ENCODE measurements around the gene ST13. TPM values are rescaled to one million over a fixed set of nuclear protein-coding genes. Genes with fewer than 3 reads are reported as not detected.

Gene ST13
- total RNA-seq (122 TPM), polyA plus RNA-seq (100 to 1,000 TPM; 149 to 194 (median 169) TPM)

DNA sequence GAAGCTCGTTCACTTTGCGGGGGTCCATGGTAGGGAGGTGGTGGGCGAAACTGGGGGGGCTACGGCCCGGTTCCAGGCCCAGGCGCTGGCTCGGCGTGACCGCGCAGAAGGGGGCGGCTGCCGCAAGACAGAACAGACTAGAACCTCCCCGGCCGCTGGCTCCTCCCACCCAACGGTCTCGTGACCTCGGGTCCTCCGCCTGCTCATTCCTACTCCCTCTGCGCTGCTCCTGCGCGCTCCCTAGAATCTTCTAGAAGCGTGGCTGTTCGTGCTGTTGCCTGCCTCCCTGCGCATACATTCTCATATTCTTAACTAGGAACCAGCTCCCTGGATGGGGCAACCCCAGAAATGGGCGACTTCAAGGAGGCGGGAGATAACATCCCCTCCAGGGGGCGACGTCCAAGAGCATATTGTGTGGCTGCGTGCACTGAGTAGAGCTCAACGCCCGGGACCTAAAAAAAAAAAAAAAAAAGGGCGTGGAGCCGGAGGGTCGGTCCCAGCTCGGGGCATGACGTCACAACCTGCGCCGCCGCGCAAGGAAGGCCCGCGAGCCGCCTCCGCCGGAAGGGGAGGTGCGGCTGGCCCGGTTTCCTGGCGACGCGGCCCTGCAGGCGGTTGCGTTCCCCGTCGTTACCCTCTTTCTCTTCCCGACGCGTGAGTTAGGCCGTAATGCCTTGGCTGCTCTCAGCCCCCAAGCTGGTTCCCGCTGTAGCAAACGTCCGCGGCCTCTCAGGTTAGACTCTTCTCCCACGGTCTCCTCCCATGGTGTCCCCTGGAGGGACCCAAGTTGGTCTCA is at the start of gene ST13, which contains the start of gene XPNPEP3:
TSS of gene ST13 (minus strand) at position 127 of the 796 bp plus-strand sequence. CDS start at position 28, 99 bp downstream.
TSS of gene XPNPEP3 (plus strand) at position 636 of the 796 bp plus-strand sequence. CDS start at position 670, 34 bp downstream.
- Histone ChIP-seq H3K27ac (ENCODE audit: insufficient read depth, low read length, poor library complexity, severe bottlenecking) (peak within 1 kb of the TSS; percentile 98), H3K4me3 (ENCODE audit: low read depth, low read length) (peak within 1 kb of the TSS; percentile 96), H3K9me3 (ENCODE audit: control insufficient read depth in 2 of 2, low read length in 2 of 2) (no peaks in the 10 kb centered on the region), H3K36me3 (ENCODE audit: control insufficient read depth, insufficient read depth, low read length) (peaks cover 6% of the 10 kb centered on the region), H3K4me1 (ENCODE audit: control insufficient read depth, insufficient read depth, low read length, poor library complexity, severe bottlenecking) (peaks cover 44% of the 10 kb centered on the region), H3K27me3 (ENCODE audit: control insufficient read depth, insufficient read depth, low read length) (no peaks in the 10 kb centered on the region)
- H3K4me1 Mint-ChIP-seq, result peaks cover 26 to 68% (median 45%) of the 10 kb centered on the region in 4 donors
- peak; percentile 95 to 97 (median 97) for DNase-seq
- peak within 1 kb of the TSS; percentile 93 to 100 (median 98) for H3K4me3 Mint-ChIP-seq
- H3K27ac Mint-ChIP-seq, result peak within 1 kb of the TSS; percentile 100
- peaks cover 3% of the 10 kb centered on the region for H3K36me3 Mint-ChIP-seq
- H3K27me3 Mint-ChIP-seq, result peaks cover 4% of the 10 kb centered on the region
- no peaks in the 10 kb centered on the region for H3K9me3 Mint-ChIP-seq
- ATAC-seq (ENCODE audit: low read depth in 2 of 2), result peak; percentile 91 to 93

DNA sequence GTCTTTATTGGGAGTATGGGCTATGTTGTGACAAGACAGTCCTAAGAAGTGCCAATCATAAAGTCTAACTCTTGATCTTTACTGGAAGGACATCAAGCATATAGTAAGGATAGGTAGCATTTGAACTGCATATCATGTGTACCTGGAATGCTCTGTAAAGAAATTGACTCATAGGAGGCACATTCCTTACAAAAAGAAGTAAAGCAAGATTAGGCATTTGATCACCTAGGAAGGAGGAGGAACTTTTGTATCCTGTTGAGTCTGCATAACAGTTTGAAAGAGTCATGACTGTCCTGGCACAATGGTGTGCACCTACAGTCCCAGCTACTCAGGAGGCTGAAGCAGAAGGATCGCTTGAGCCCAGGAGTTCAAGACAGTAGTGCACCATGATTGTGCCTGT is 47.7 kb upstream of the ST13 start:
- H3K27ac Mint-ChIP-seq, result no peak overlapping the region

DNA sequence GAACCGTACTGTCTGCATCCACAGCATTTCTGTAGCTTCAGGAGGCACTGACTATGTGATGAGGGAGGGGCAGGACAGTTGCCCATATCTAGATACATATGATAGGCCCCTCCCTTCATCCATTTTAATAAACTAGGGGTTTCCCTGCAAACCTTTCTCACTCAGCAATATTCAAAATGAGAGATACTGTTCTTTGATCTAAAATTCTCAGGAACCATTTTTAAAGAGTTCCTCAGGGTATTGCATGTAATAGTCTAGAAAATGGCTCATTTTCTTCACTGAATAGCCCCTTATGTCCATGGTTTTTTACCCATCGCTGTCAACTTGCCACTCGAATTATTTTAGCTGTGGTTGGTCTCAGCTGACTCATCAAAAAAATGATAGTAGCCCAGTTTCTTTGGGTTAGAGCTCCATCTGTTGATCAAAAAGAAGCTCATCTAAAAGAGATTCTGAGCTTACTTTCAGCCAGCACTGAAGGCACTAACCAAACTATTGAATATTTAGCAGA is 42.5 kb upstream of the ST13 start:
- Mint-ChIP-seq H3K4me1 (peaks cover 5 to 12% (median 8%) of the 10 kb centered on the region in 4 donors), H3K4me3 (no peak overlapping the region), H3K36me3 (peaks cover 10% of the 10 kb centered on the region), H3K9me3 (no peaks in the 10 kb centered on the region), H3K27ac (peak overlapping the region in 2 of 3 donors; percentile 48 to 78), H3K27me3 (no peaks in the 10 kb centered on the region)
- ATAC-seq (ENCODE audit: low read depth in 2 of 2), result peak; percentile 60 to 64
- Histone ChIP-seq H3K36me3 (ENCODE audit: control insufficient read depth, insufficient read depth, low read length) (peaks cover 3% of the 10 kb centered on the region), H3K27me3 (ENCODE audit: control insufficient read depth, insufficient read depth, low read length) (no peaks in the 10 kb centered on the region), H3K27ac (ENCODE audit: insufficient read depth, low read length, poor library complexity, severe bottlenecking) (no peak overlapping the region), H3K4me1 (ENCODE audit: control insufficient read depth, insufficient read depth, low read length, poor library complexity, severe bottlenecking) (peaks cover 8% of the 10 kb centered on the region), H3K9me3 (ENCODE audit: control insufficient read depth in 2 of 2, low read length in 2 of 2) (no peaks in the 10 kb centered on the region), H3K4me3 (ENCODE audit: low read depth, low read length) (peak overlapping the region; percentile 55)
- DNase-seq, result peak in 2 of 3 donors; percentile 57 to 80

More for the DNA sequence above, 47.7 kb upstream of the ST13 start:
- Mint-ChIP-seq H3K4me1 (peaks cover 2 to 7% (median 6%) of the 10 kb centered on the region in 4 donors), H3K9me3 (no peaks in the 10 kb centered on the region), H3K36me3 (peaks cover 15% of the 10 kb centered on the region), H3K4me3 (no peak overlapping the region), H3K27me3 (no peaks in the 10 kb centered on the region)
- Histone ChIP-seq H3K4me3 (ENCODE audit: low read depth, low read length) (no peak overlapping the region), H3K9me3 (ENCODE audit: control insufficient read depth in 2 of 2, low read length in 2 of 2) (no peaks in the 10 kb centered on the region), H3K36me3 (ENCODE audit: control insufficient read depth, insufficient read depth, low read length) (peaks cover 3% of the 10 kb centered on the region), H3K4me1 (ENCODE audit: control insufficient read depth, insufficient read depth, low read length, poor library complexity, severe bottlenecking) (peaks cover 2% of the 10 kb centered on the region), H3K27ac (ENCODE audit: insufficient read depth, low read length, poor library complexity, severe bottlenecking) (no peak overlapping the region), H3K27me3 (ENCODE audit: control insufficient read depth, insufficient read depth, low read length) (no peaks in the 10 kb centered on the region)
- ATAC-seq (ENCODE audit: low read depth in 2 of 2), result no peak
- no peak for DNase-seq

GRCh38 chr22:40894417-40894816 is 38.0 kb upstream of the ST13 start:
- H3K4me3 ChIP-seq (ENCODE audit: low read depth, low read length), result no peak overlapping the region
- peaks cover 5 to 8% (median 6%) of the 10 kb centered on the region in 4 donors for H3K4me1 Mint-ChIP-seq
- no peak overlapping the region for H3K27ac ChIP-seq (ENCODE audit: insufficient read depth, low read length, poor library complexity, severe bottlenecking)
- H3K4me3 Mint-ChIP-seq, result no peak overlapping the region
- DNase-seq, result no peak
- no peak overlapping the region for H3K27ac Mint-ChIP-seq
- H3K4me1 ChIP-seq (ENCODE audit: control insufficient read depth, insufficient read depth, low read length, poor library complexity, severe bottlenecking), result peaks cover 8% of the 10 kb centered on the region
- H3K27me3 ChIP-seq (ENCODE audit: control insufficient read depth, insufficient read depth, low read length), result no peaks in the 10 kb centered on the region
- H3K9me3 ChIP-seq (ENCODE audit: control insufficient read depth in 2 of 2, low read length in 2 of 2), result no peaks in the 10 kb centered on the region
- H3K36me3 ChIP-seq (ENCODE audit: control insufficient read depth, insufficient read depth, low read length), result peaks cover 7% of the 10 kb centered on the region
- ATAC-seq (ENCODE audit: low read depth in 2 of 2), result no peak
- no peaks in the 10 kb centered on the region for H3K27me3 Mint-ChIP-seq
- peaks cover 14% of the 10 kb centered on the region for H3K36me3 Mint-ChIP-seq
- H3K9me3 Mint-ChIP-seq, result no peaks in the 10 kb centered on the region

DNA sequence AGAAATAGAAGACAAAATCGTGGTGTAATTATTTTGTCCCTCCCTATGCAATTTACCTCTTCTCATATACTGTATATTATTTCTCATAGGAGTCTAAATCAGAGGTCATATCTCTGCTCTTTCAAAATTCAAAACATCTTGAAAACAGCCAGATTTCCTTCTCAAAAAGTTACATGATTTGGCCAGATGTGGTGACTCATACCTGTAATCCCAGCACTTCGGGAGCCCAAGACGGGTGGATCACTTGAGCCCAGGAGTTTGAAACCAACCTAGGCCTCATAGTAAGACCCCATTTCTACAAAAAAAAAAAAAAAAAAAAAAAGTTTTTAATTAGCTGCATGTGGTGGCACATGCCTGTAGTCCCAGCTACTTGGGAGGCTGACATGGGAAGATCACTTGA is 34.4 kb upstream of the ST13 start:
- H3K9me3 Mint-ChIP-seq, result no peaks in the 10 kb centered on the region
- ATAC-seq (ENCODE audit: low read depth in 2 of 2) (no peak), DNase-seq (no peak)
- no peak overlapping the region for H3K4me3 Mint-ChIP-seq
- H3K4me1 Mint-ChIP-seq, result no peaks in the 10 kb centered on the region
- Histone ChIP-seq H3K36me3 (ENCODE audit: control insufficient read depth, insufficient read depth, low read length) (peaks cover 29% of the 10 kb centered on the region), H3K4me3 (ENCODE audit: low read depth, low read length) (no peak overlapping the region), H3K4me1 (ENCODE audit: control insufficient read depth, insufficient read depth, low read length, poor library complexity, severe bottlenecking) (no peaks in the 10 kb centered on the region), H3K27ac (ENCODE audit: insufficient read depth, low read length, poor library complexity, severe bottlenecking) (no peak overlapping the region), H3K9me3 (ENCODE audit: control insufficient read depth in 2 of 2, low read length in 2 of 2) (no peaks in the 10 kb centered on the region), H3K27me3 (ENCODE audit: control insufficient read depth, insufficient read depth, low read length) (no peaks in the 10 kb centered on the region)
- no peaks in the 10 kb centered on the region for H3K27me3 Mint-ChIP-seq
- peaks cover 40% of the 10 kb centered on the region for H3K36me3 Mint-ChIP-seq
- H3K27ac Mint-ChIP-seq, result no peak overlapping the region

DNA sequence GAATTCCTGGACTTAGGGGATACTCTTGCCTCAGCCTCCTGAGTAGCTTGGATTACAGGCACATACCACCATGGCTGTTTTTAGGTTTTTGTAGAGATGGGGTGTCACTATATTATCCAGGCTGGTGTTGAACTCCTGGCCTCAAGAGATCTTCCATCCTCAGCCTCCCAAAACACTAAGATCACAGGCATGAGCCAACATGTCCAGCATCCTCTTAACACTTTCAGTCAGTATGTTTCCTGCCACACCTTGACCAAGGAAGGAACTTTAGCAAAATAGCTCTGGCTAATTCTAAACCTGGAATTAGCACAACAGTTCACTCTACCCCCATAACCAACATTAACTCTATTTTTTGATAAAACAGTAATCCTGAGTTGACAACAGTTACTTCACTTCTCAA is 32.7 kb upstream of the ST13 start:
- H3K4me3 Mint-ChIP-seq, result no peak overlapping the region
- no peaks in the 10 kb centered on the region for H3K4me1 Mint-ChIP-seq
- no peak overlapping the region for H3K27ac Mint-ChIP-seq

GRCh38 chr22:40878922-40879321 is 22.5 kb upstream of the ST13 start:
- Mint-ChIP-seq H3K4me3 (no peak overlapping the region), H3K27me3 (no peaks in the 10 kb centered on the region), H3K27ac (no peak overlapping the region), H3K9me3 (no peaks in the 10 kb centered on the region), H3K36me3 (peaks cover 13% of the 10 kb centered on the region), H3K4me1 (peaks cover 0 to 4% (median 0%) of the 10 kb centered on the region in 4 donors)
- Histone ChIP-seq H3K4me1 (ENCODE audit: control insufficient read depth, insufficient read depth, low read length, poor library complexity, severe bottlenecking) (no peaks in the 10 kb centered on the region), H3K4me3 (ENCODE audit: low read depth, low read length) (no peak overlapping the region), H3K27ac (ENCODE audit: insufficient read depth, low read length, poor library complexity, severe bottlenecking) (no peak overlapping the region), H3K36me3 (ENCODE audit: control insufficient read depth, insufficient read depth, low read length) (peaks cover 22% of the 10 kb centered on the region), H3K27me3 (ENCODE audit: control insufficient read depth, insufficient read depth, low read length) (no peaks in the 10 kb centered on the region), H3K9me3 (ENCODE audit: control insufficient read depth in 2 of 2, low read length in 2 of 2) (no peaks in the 10 kb centered on the region)
- no peak for DNase-seq
- ATAC-seq (ENCODE audit: low read depth in 2 of 2), result no peak

More for the DNA sequence above, 32.7 kb upstream of the ST13 start:
- Histone ChIP-seq H3K36me3 (ENCODE audit: control insufficient read depth, insufficient read depth, low read length) (peaks cover 29% of the 10 kb centered on the region), H3K9me3 (ENCODE audit: control insufficient read depth in 2 of 2, low read length in 2 of 2) (no peaks in the 10 kb centered on the region), H3K27ac (ENCODE audit: insufficient read depth, low read length, poor library complexity, severe bottlenecking) (no peak overlapping the region), H3K4me1 (ENCODE audit: control insufficient read depth, insufficient read depth, low read length, poor library complexity, severe bottlenecking) (no peaks in the 10 kb centered on the region), H3K4me3 (ENCODE audit: low read depth, low read length) (no peak overlapping the region), H3K27me3 (ENCODE audit: control insufficient read depth, insufficient read depth, low read length) (no peaks in the 10 kb centered on the region)
- H3K36me3 Mint-ChIP-seq, result peaks cover 36% of the 10 kb centered on the region
- no peaks in the 10 kb centered on the region for H3K9me3 Mint-ChIP-seq
- no peak for ATAC-seq (ENCODE audit: low read depth in 2 of 2)
- no peaks in the 10 kb centered on the region for H3K27me3 Mint-ChIP-seq
- no peak for DNase-seq

Data from CD4-positive, CD25-positive, alpha-beta regulatory T cell (primary cell).